Peyer's patch (tissue), 4 donors: ENCODE measurements around the gene SPINK4.

Experiments
- POLR2A ChIP-seq, 2 donors: fragments of 450-650 bp; IDR thresholded peaks; one replicate each; pipeline ENCODE4 v1.5.1; 2017; ENCODE audit warnings: antibody characterized with exemption in 2 of 2, mild to moderate bottlenecking in 2 of 2, moderate library complexity in 2 of 2
- TF ChIP-seq, protein P1 (sequence below), 6 experiments: fragments of 450-650 bp in 4 of 6; fragments of 200-600 bp in 2 of 6; sonication (generic) in 1 of 6; IDR thresholded peaks; one replicate each; pipeline ENCODE4 v1.5.1; 2017 to 2019; ENCODE audit warnings: antibody characterized with exemption in 6 of 6, mild to moderate bottlenecking in 3 of 6, moderate library complexity in 1 of 6

GRCh38 chr9:33229359-33230114, 10.4 kb upstream of the SPINK4 start:
- peak in 1 of 2 donors; percentile 21 for TF ChIP-seq POLR2A (IDR thresholded peaks at IDR 0.05)
- TF ChIP-seq, protein P1, sequence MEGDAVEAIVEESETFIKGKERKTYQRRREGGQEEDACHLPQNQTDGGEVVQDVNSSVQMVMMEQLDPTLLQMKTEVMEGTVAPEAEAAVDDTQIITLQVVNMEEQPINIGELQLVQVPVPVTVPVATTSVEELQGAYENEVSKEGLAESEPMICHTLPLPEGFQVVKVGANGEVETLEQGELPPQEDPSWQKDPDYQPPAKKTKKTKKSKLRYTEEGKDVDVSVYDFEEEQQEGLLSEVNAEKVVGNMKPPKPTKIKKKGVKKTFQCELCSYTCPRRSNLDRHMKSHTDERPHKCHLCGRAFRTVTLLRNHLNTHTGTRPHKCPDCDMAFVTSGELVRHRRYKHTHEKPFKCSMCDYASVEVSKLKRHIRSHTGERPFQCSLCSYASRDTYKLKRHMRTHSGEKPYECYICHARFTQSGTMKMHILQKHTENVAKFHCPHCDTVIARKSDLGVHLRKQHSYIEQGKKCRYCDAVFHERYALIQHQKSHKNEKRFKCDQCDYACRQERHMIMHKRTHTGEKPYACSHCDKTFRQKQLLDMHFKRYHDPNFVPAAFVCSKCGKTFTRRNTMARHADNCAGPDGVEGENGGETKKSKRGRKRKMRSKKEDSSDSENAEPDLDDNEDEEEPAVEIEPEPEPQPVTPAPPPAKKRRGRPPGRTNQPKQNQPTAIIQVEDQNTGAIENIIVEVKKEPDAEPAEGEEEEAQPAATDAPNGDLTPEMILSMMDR (IDR thresholded peaks at IDR 0.05): peak in 4 of 6 experiments; percentile 22 to 93 (median 81)
